Iris pigment epithelial cell (primary cell): ENCODE data around the gene RPL18A.

Source experiments
- DNase-seq: peaks from one replicate; pipeline ENCODE4 v3.0.0-alpha.2; 2011; ENCODE audit warnings: low read depth

Gene RPL18A

DNA sequence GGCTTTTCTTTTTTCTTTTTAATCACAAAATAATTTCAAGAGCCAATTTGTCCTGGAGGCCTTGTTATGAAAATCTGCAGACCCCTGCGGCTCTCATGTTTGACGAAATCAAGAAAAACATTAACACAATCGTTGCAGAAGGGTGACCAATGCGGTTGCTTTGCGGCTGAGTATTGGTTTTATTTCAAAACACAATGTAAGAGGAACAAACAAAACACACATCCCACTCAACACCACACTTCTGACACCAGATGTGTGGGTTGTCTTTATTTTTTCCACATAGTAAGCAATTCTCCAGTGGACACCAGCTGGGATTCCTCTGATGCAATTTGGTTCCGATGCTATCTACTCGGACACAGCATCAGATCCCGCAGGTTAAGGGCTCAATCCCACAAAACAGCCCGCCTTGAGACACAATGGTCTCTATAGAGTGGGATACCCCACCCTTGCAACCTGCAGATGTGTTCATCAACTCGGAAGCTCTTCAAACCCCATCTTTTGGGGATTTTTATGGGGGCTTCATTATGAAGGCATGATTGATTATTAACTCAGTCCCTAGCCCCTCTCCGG is 51.2 kb downstream of the RPL18A start:
- DNase-seq: no peak
